K562 (cell line): ENCODE measurements around the gene MPND. TPM values are rescaled to one million over a fixed set of nuclear protein-coding genes. Genes with fewer than 3 reads are reported as not detected.
A peak's percentile ranks its signal among the peaks of the same experiment; 100 is the strongest.

Experiments used
- CCAR2 ChIP-seq: fragments of 200-400 bp; formaldehyde crosslinking; IDR thresholded peaks from 2 replicates; pipeline ENCODE4 v1.6.1; 2017; ENCODE audit warnings: mild to moderate bottlenecking, low read depth, low read length
- ELF2 ChIP-seq: fragments of 250-450 bp; sonication (Bioruptor Pico); IDR thresholded peaks from 2 replicates; pipeline ENCODE4 v1.5.0; 2021; ENCODE audit warnings: mild to moderate bottlenecking
- FOXA1 ChIP-seq: fragments of 450-650 bp; IDR thresholded peaks from 2 replicates; pipeline ENCODE4 v1.6.1; 2016; ENCODE audit warnings: mild to moderate bottlenecking, borderline replicate concordance
- FOXK2 ChIP-seq, 2 experiments: fragments of 450-650 bp; IDR thresholded peaks in 1 of 2; conservative IDR thresholded peaks in 1 of 2; 2 replicates each; pipeline ENCODE4 v1.6.1; 2016; ENCODE audit warnings: low read depth in 2 of 2, mild to moderate bottlenecking in 1 of 2
- GABPB1 ChIP-seq: sonication (generic); formaldehyde crosslinking; IDR thresholded peaks from 2 replicates; pipeline ENCODE4 v1.8.0; 2022; ENCODE audit warnings: mild to moderate bottlenecking, missing genetic modification reagents
- SAFB ChIP-seq: fragments of 200-400 bp; formaldehyde crosslinking; IDR thresholded peaks from 2 replicates; pipeline ENCODE4 v1.6.1; 2017; ENCODE audit warnings: low read depth, low read length, borderline replicate concordance
- SOX6 ChIP-seq: fragments of 450-650 bp; IDR thresholded peaks from 2 replicates; pipeline ENCODE4 v1.6.1; 2014; ENCODE audit warnings: mild to moderate bottlenecking
- STAT5B ChIP-seq: fragments of 250-450 bp; sonication (Bioruptor Pico); IDR thresholded peaks from 2 replicates; pipeline ENCODE4 v1.8.0; 2021; ENCODE audit warnings: mild to moderate bottlenecking, inconsistent platforms
- TOE1 ChIP-seq, 2 experiments: fragments of 450-650 bp in 1 of 2; sonication (generic) in 1 of 2; formaldehyde crosslinking in 1 of 2; IDR thresholded peaks; 2 replicates each; pipeline versions ENCODE4 v1.7.1 to v1.8.0; 2016 to 2022; ENCODE audit warnings: borderline replicate concordance in 2 of 2, mild to moderate bottlenecking in 2 of 2, antibody characterized with exemption in 1 of 2, inconsistent platforms in 1 of 2, low read depth in 1 of 2, missing genetic modification reagents in 1 of 2, moderate library complexity in 1 of 2
- ZBTB7A ChIP-seq: IDR thresholded peaks from 2 replicates; pipeline ENCODE4 v1.6.1; 2011; ENCODE audit warnings: low read depth, mild to moderate bottlenecking, low read length, moderate library complexity, borderline replicate concordance; ENCODE audit not compliant: control insufficient read depth
- ZKSCAN1 ChIP-seq: fragments of 150-350 bp; IDR thresholded peaks from 2 replicates; pipeline ENCODE4 v1.6.1; 2016; ENCODE audit warnings: low read depth, low read length
- ZNF316 ChIP-seq: fragments of 450-650 bp; IDR thresholded peaks from 2 replicates; pipeline ENCODE4 v1.6.1; 2016
- ZNF444 ChIP-seq: fragments of 250-450 bp; sonication (Bioruptor Pico); IDR thresholded peaks from 2 replicates; pipeline ENCODE4 v1.4.0; 2020; ENCODE audit warnings: mild to moderate bottlenecking, moderate library complexity
- ZNF445 ChIP-seq: fragments of 250-450 bp; sonication (Bioruptor Pico); IDR thresholded peaks from 2 replicates; pipeline ENCODE4 v1.4.0; 2020; ENCODE audit warnings: low read depth, mild to moderate bottlenecking, moderate library complexity
- polyA plus RNA-seq, 8 experiments: library from polyadenylated mRNA; depleted of rRNA in 4 of 8; stranded (reverse) in 5 of 8; unstranded in 3 of 8; fragments of >200 nt; fragmentation: Nextera tagmentation in 2 of 8; fragmentation: Illumina TruSeq in 1 of 8; extraction: Ambion mirVana in 2 of 8; extraction: Trizol in 1 of 8; gene quantifications; 2 replicates each; pipeline versions ENCODE4 v1.2.1 to v1.2.3, GENCODE V29; 2011 to 2014; ENCODE audit warnings: inconsistent platforms in 1 of 8, missing spikeins in 1 of 8
- total RNA-seq, 7 experiments: library from RNA; depleted of rRNA in 6 of 7; stranded (reverse); fragments of >200 nt in 6 of 7; fragmentation: Illumina TruSeq in 2 of 7; extraction: Trizol in 2 of 7; gene quantifications; 2 replicates each; pipeline versions ENCODE4 v1.2.1 to v1.2.3, GENCODE V29; 2011 to 2021; ENCODE audit warnings: low replicate concordance in 1 of 7
- TF ChIP-seq, protein P1 (sequence below): sonication (generic); formaldehyde crosslinking; IDR thresholded peaks from 2 replicates; pipeline ENCODE4 v1.8.0; 2022; ENCODE audit warnings: mild to moderate bottlenecking, missing genetic modification reagents
- TF ChIP-seq, protein P2 (sequence below): IDR thresholded peaks from 3 replicates; pipeline ENCODE4 v1.6.1; 2011; ENCODE audit warnings: borderline replicate concordance, mild to moderate bottlenecking, moderate library complexity; ENCODE audit not compliant: insufficient read length; ENCODE audit errors: extremely low read depth
- TF ChIP-seq, protein P3 (sequence below), 2 experiments: fragments of 450-650 bp; formaldehyde crosslinking in 1 of 2; IDR thresholded peaks; 2 replicates each; pipeline versions ENCODE4 v1.4.0 to v1.6.1; 2014 to 2020; ENCODE audit warnings: mild to moderate bottlenecking in 2 of 2, borderline replicate concordance in 1 of 2, low read depth in 1 of 2

The MPND gene
- total and polyA plus RNA-seq, 9 of the 15 experiments (the other 6 are each of a cell fraction or from before 2014, with no cell fraction given): 0.25 to 14.0 (median 3.9) TPM

DNA sequence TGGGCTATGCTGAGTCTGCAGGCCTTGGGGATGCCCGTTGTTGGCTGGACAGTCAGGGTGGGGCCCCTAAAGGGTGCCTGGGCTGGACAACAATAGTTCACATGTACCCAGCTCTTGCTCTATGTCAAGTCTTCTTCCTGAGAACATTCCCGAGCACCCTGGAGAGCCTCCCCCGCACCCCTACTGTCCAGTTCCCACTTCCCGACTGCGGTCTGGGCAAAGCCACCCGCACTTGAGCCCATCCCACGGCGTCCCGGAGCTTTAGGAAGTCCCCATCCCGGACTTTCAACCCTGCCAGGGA, 1.1 kb upstream of the MPND start (continued):
- TF ChIP-seq TOE1 (IDR thresholded peaks at IDR 0.05; ENCODE audit: borderline replicate concordance) (peak; percentile 40; the same call in 1 of the 2 replicates), TOE1 (CRISPR knock-in tag; IDR thresholded peaks at IDR 0.05; ENCODE audit: borderline replicate concordance, low read depth) (no peak), SOX6 (no peak), FOXA1 (no peak), STAT5B (no peak), ZNF444 (CRISPR knock-in tag) (no peak), ZKSCAN1 (no peak), SAFB (no peak), ZNF316 (0 out of 2 replicates have a peak, but pooled peaks have one; percentile 5), ZBTB7A (no peak), FOXK2 (conservative IDR thresholded peaks at IDR 0.05 in 1 of 2, IDR thresholded peaks at IDR 0.05 in 1 of 2; ENCODE audit: low read depth in 2 of 2) (no peak), ELF2 (CRISPR knock-in tag) (no peak), CCAR2 (no peak), GABPB1 (no peak), ZNF445 (CRISPR knock-in tag) (no peak)
- TF ChIP-seq, protein P1, sequence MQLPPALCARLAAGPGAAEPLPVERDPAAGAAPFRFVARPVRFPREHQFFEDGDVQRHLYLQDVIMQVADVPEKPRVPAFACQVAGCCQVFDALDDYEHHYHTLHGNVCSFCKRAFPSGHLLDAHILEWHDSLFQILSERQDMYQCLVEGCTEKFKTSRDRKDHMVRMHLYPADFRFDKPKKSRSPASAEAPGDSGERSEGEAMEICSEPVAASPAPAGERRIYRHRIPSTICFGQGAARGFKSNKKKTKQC (CRISPR knock-in tag): 0 out of 2 replicates have a peak, but pooled peaks have one; percentile 28
- TF ChIP-seq, protein P2, sequence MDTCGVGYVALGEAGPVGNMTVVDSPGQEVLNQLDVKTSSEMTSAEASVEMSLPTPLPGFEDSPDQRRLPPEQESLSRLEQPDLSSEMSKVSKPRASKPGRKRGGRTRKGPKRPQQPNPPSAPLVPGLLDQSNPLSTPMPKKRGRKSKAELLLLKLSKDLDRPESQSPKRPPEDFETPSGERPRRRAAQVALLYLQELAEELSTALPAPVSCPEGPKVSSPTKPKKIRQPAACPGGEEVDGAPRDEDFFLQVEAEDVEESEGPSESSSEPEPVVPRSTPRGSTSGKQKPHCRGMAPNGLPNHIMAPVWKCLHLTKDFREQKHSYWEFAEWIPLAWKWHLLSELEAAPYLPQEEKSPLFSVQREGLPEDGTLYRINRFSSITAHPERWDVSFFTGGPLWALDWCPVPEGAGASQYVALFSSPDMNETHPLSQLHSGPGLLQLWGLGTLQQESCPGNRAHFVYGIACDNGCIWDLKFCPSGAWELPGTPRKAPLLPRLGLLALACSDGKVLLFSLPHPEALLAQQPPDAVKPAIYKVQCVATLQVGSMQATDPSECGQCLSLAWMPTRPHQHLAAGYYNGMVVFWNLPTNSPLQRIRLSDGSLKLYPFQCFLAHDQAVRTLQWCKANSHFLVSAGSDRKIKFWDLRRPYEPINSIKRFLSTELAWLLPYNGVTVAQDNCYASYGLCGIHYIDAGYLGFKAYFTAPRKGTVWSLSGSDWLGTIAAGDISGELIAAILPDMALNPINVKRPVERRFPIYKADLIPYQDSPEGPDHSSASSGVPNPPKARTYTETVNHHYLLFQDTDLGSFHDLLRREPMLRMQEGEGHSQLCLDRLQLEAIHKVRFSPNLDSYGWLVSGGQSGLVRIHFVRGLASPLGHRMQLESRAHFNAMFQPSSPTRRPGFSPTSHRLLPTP: no peak
- TF ChIP-seq, protein P3, sequence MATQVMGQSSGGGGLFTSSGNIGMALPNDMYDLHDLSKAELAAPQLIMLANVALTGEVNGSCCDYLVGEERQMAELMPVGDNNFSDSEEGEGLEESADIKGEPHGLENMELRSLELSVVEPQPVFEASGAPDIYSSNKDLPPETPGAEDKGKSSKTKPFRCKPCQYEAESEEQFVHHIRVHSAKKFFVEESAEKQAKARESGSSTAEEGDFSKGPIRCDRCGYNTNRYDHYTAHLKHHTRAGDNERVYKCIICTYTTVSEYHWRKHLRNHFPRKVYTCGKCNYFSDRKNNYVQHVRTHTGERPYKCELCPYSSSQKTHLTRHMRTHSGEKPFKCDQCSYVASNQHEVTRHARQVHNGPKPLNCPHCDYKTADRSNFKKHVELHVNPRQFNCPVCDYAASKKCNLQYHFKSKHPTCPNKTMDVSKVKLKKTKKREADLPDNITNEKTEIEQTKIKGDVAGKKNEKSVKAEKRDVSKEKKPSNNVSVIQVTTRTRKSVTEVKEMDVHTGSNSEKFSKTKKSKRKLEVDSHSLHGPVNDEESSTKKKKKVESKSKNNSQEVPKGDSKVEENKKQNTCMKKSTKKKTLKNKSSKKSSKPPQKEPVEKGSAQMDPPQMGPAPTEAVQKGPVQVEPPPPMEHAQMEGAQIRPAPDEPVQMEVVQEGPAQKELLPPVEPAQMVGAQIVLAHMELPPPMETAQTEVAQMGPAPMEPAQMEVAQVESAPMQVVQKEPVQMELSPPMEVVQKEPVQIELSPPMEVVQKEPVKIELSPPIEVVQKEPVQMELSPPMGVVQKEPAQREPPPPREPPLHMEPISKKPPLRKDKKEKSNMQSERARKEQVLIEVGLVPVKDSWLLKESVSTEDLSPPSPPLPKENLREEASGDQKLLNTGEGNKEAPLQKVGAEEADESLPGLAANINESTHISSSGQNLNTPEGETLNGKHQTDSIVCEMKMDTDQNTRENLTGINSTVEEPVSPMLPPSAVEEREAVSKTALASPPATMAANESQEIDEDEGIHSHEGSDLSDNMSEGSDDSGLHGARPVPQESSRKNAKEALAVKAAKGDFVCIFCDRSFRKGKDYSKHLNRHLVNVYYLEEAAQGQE (IDR thresholded peaks at IDR 0.05; ENCODE audit: borderline replicate concordance): no peak
- TF ChIP-seq, protein P3 (CRISPR knock-in tag; IDR thresholded peaks at IDR 0.05; ENCODE audit: low read depth): 0 out of 2 replicates have a peak, but pooled peaks have one; percentile 81
